Measurements from ENCODE around the gene ATP6V0C.

The ATP6V0C gene

GRCh38 chr16:2490190-2491105 is 23.3 kb upstream of the ATP6V0C start:
- DNase-seq (ENCODE audit: low spot score), result no peak

- DNase-seq (ENCODE audit: low spot score), result no peak
These were observed 21.5 kb upstream of the ATP6V0C start for GRCh38 chr16:2492292-2492691.

- no peak for DNase-seq (ENCODE audit: low spot score)
These were observed 20.1 kb upstream of the ATP6V0C start for GRCh38 chr16:2493605-2494004.

- DNase-seq (ENCODE audit: low spot score), result no peak
These were observed 19.1 kb upstream of the ATP6V0C start for GRCh38 chr16:2494616-2495015.

- no peak for DNase-seq (ENCODE audit: low spot score)
These were observed 18.7 kb upstream of the ATP6V0C start for GRCh38 chr16:2495041-2495440.

GRCh38 chr16:2496223-2497115 is 17.3 kb upstream of the ATP6V0C start:
- DNase-seq (ENCODE audit: low spot score), result no peak

- DNase-seq (ENCODE audit: low spot score), result peak; percentile 74
These were observed 16.6 kb upstream of the ATP6V0C start for GRCh38 chr16:2497116-2497630.

- no peak for DNase-seq (ENCODE audit: low spot score)
These were observed 15.9 kb upstream of the ATP6V0C start for GRCh38 chr16:2497695-2498484.

- DNase-seq (ENCODE audit: low spot score), result no peak
These were observed 15.1 kb upstream of the ATP6V0C start for GRCh38 chr16:2498531-2499253.

- no peak for DNase-seq (ENCODE audit: low spot score)
These were observed 14.3 kb upstream of the ATP6V0C start for GRCh38 chr16:2499454-2499853.

- no peak for DNase-seq (ENCODE audit: low spot score)
These were observed 13.8 kb upstream of the ATP6V0C start for GRCh38 chr16:2499890-2500429.

GRCh38 chr16:2500430-2500917 is 13.3 kb upstream of the ATP6V0C start:
- no peak for DNase-seq (ENCODE audit: low spot score)

- DNase-seq (ENCODE audit: low spot score), result peak; percentile 91
These were observed 12.6 kb upstream of the ATP6V0C start for GRCh38 chr16:2500918-2501750.

- DNase-seq (ENCODE audit: low spot score), result no peak
These were observed 11.5 kb upstream of the ATP6V0C start for GRCh38 chr16:2501946-2502895.

- no peak for DNase-seq (ENCODE audit: low spot score)
These were observed 8.1 kb upstream of the ATP6V0C start for GRCh38 chr16:2505695-2506094.

- DNase-seq (ENCODE audit: low spot score), result no peak
These were observed 6.6 kb upstream of the ATP6V0C start for GRCh38 chr16:2507052-2507659.

GRCh38 chr16:2507665-2508064 is 6.1 kb upstream of the ATP6V0C start:
- DNase-seq (ENCODE audit: low spot score), result no peak

GRCh38 chr16:2508722-2509400 is 4.9 kb upstream of the ATP6V0C start:
- no peak for DNase-seq (ENCODE audit: low spot score)
